ENCODE measurements around the gene BTBD19. TPM values are rescaled to one million over a fixed set of nuclear protein-coding genes. Genes with fewer than 3 reads are reported as not detected.
"Not testable (repeated sequence)": the region's sequence is repeated elsewhere in the genome, so short reads cannot be mapped to it uniquely, and the experiment has no call there.

Gene BTBD19
- total RNA-seq, 1 donor from 2014 or later: 43.7 TPM

DNA sequence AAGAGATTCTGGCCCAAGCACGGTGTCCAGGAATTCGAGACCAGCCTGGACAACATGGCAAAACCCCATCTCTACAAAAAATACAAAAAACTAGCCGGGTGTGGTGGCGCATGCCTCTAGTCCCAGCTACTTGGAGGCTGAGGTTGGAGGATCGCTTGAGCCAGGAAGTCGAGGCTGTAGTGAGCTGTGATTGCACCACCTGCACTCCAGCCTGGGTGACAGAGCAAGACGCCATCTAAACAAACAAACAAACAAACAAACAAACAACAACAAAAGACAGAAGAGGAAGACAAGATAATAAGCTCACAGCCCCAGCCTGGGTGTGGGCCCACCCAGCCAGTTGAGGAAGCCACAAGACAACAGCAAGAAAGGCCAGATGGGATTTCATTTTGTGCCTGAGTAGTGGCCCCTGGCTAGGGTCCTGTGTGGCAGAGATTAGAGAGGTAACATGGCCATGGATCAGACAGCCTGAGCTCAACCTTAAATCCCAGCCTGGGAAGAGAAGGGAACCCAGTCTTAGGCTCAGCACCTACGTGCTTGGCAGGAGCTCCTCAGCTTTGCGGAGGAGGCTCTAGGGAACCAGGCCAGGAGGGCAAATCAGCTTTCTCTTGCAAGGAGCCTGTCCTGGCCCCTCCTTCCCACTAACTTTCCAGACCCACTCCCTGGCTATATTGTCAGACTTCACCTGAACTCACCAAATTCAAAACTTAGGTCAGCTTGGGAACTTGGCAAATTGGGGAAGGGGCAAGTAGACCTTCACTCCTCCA lies 15.4 kb upstream of the BTBD19 start:
- no peaks in the 10 kb centered on the region for H3K27me3 Mint-ChIP-seq (ENCODE audit: low read depth)
- H3K4me1 Mint-ChIP-seq: peaks cover 10% of the 10 kb centered on the region
- no peaks in the 10 kb centered on the region for H3K36me3 Mint-ChIP-seq
- peak overlapping the region; percentile 37 for H3K27ac Mint-ChIP-seq
- no peaks in the 10 kb centered on the region for H3K9me3 Mint-ChIP-seq
- DNase-seq (ENCODE audit: low spot score in 2 of 2, unreplicated experiment in 2 of 2): no peak
- no peak overlapping the region for H3K4me3 Mint-ChIP-seq
- no peak for TF ChIP-seq CTCF (IDR thresholded peaks at IDR 0.05; ENCODE audit: unreplicated experiment)

DNA sequence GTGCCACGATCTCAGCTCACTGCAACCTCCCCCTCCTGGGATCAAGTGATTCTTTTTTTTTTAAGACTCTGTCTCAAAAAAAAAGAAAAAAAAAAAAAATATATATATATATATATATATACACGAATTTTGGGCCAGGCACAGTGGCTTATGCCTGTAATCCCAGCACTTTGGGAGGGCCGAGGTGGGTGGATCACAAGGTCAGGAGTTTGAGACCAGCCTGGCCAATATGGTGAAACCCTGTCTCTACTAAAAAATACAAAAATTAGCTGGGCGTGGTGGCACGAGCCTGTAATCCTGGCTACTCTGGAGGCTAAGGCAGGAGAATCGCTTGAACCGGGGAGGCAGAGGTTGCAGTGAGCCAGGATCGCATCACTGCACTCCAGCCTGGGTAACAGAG lies 10.4 kb upstream of the BTBD19 start:
- H3K27me3 Mint-ChIP-seq (ENCODE audit: low read depth); H3K36me3 Mint-ChIP-seq; DNase-seq (ENCODE audit: low spot score in 2 of 2, unreplicated experiment in 2 of 2); H3K27ac Mint-ChIP-seq; H3K9me3 Mint-ChIP-seq; H3K4me3 Mint-ChIP-seq: not testable (repeated sequence)
- H3K4me1 Mint-ChIP-seq: peaks cover 23% of the 10 kb centered on the region

GRCh38 chr1:44798481-44799365 lies 9.6 kb upstream of the BTBD19 start:
- H3K4me1 Mint-ChIP-seq: peaks cover 17% of the 10 kb centered on the region
- DNase-seq (ENCODE audit: low spot score in 2 of 2, unreplicated experiment in 2 of 2): no peak
- no peak overlapping the region for H3K27ac Mint-ChIP-seq
- peaks cover 8% of the 10 kb centered on the region for H3K36me3 Mint-ChIP-seq
- H3K27me3 Mint-ChIP-seq (ENCODE audit: low read depth): peaks cover 3% of the 10 kb centered on the region
- H3K9me3 Mint-ChIP-seq: no peaks in the 10 kb centered on the region
- no peak for TF ChIP-seq CTCF (IDR thresholded peaks at IDR 0.05; ENCODE audit: unreplicated experiment)
- no peak overlapping the region for H3K4me3 Mint-ChIP-seq

DNA sequence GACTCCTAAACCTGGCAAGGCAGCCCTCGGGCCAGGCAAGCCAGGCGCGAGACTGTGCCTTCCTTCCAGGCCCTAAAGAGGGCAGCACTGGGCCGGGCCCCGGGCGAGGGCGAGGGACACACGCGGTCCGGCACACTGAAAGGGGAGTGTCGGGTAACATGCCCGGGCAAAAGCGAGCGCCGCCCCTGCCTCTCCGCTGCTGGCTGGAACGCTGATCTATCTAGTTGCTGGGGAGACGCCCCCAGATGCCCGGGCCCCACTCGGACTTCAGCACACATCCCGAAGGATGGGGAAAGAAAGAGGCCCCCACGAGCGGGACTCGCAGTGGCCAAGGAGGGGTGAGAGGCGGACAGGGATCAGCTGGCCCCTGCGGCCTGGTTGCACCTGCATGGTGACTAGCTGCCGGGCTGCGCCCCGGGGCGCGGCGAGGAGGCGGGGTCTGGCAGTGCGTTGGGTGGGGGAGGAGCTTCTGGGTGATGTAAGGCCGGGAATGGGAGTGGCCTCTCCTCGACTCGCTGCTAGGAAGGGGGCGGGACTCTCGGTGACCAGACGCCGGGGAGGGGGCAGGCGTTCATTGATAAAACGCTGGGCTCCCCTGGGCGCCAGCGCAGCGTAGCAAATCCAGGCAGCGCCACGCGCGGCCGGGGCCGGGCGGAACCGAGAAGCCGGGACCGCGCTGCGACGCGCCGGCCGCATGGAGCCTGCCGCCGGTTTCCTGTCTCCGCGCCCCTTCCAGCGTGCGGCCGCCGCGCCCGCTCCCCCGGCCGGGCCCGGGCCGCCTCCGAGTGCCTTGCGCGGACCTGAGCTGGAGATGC lies 8.3 kb upstream of the BTBD19 start, which contains the start of gene PLK3:
Gene PLK3, plus strand, starts transcription at position 608 of the 815 bp plus-strand sequence. Its CDS starts 87 bp downstream, at position 695.
- peaks cover 3% of the 10 kb centered on the region for H3K27me3 Mint-ChIP-seq (ENCODE audit: low read depth)
- TF ChIP-seq CTCF (IDR thresholded peaks at IDR 0.05; ENCODE audit: unreplicated experiment): peak; percentile 76
- peak within 1 kb of the TSS; percentile 99 for H3K27ac Mint-ChIP-seq
- DNase-seq (ENCODE audit: low spot score in 2 of 2, unreplicated experiment in 2 of 2): peak; percentile 95 to 96
- peaks cover 17% of the 10 kb centered on the region for H3K4me1 Mint-ChIP-seq
- peaks cover 8% of the 10 kb centered on the region for H3K36me3 Mint-ChIP-seq
- H3K9me3 Mint-ChIP-seq: no peaks in the 10 kb centered on the region
- peak within 1 kb of the TSS; percentile 96 for H3K4me3 Mint-ChIP-seq

DNA sequence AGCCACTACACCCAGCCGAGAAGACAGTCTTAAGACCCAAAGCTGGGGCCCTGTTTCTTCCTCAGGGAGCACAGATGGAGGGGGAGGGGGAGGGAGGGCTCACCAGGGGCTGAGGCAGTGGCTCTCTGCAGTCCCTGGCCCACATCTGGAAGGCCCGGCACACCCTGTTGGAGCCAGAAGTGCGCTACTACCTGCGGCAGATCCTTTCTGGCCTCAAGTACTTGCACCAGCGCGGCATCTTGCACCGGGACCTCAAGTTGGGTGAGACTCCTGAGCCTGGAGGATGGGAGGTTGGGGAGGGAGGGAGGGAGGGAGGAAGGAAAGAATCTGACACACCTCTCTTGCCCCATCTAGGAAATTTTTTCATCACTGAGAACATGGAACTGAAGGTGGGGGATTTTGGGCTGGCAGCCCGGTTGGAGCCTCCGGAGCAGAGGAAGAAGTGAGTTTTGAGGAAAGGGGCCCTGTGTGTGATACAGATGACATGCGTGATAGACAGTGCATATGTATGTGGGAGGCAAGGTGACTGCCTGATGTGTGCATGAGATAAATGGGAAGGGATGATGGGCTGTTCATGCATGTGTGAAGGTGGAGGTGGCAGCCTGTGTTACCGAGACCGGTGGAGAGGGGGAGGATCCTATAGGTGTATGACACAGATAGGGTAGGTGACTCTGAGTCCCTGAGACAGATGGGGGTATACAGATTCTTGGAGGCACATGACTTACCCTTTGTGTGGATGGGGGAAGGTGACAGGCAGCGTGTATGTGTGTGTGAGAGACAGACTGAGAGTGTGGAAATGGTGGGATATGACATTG lies 6.6 kb upstream of the BTBD19 start:
- Mint-ChIP-seq H3K9me3 (no peaks in the 10 kb centered on the region), H3K36me3 (peaks cover 11% of the 10 kb centered on the region), H3K27ac (peak overlapping the region; percentile 11), H3K27me3 (ENCODE audit: low read depth) (peaks cover 3% of the 10 kb centered on the region), H3K4me1 (peaks cover 17% of the 10 kb centered on the region), H3K4me3 (peak overlapping the region; percentile 76)
- TF ChIP-seq CTCF (IDR thresholded peaks at IDR 0.05; ENCODE audit: unreplicated experiment): no peak
- no peak for DNase-seq (ENCODE audit: low spot score in 2 of 2, unreplicated experiment in 2 of 2)

Measured in mesothelial cell of epicardium (in vitro differentiated cells).